DOHH2 (cell line): ENCODE data around the gene RAPGEF1.
"Not testable (repeated sequence)": the region's sequence is repeated elsewhere in the genome, so short reads cannot be mapped to it uniquely, and the experiment has no call there.

ENCODE experiments used
- CTCF ChIP-seq: fragments of 200-600 bp; sonication (generic); IDR thresholded peaks from one replicate; pipeline ENCODE4 v1.5.1; 2014; ENCODE audit warnings: antibody characterized with exemption, mild to moderate bottlenecking, low read depth, low read length; ENCODE audit not compliant: poor library complexity, severe bottlenecking
- EZH2phosphoT487 ChIP-seq: fragments of 200-600 bp; sonication (generic); IDR thresholded peaks from 2 replicates; pipeline ENCODE4 v1.6.1; 2017; ENCODE audit warnings: borderline replicate concordance, mild to moderate bottlenecking, antibody characterized with exemption, low read length, moderate library complexity, mixed read lengths

GRCh38 chr9:131683094-131683493, 56.8 kb downstream of the RAPGEF1 start:
- not testable (repeated sequence) for TF ChIP-seq CTCF, EZH2phosphoT487
